DOHH2 (cell line): ENCODE measurements around the gene NFIB.

Source experiments
- CTCF ChIP-seq: fragments of 200-600 bp; sonication (generic); IDR thresholded peaks from one replicate; pipeline ENCODE4 v1.5.1; 2014; ENCODE audit warnings: antibody characterized with exemption, mild to moderate bottlenecking, low read depth, low read length; ENCODE audit not compliant: poor library complexity, severe bottlenecking
- EZH2phosphoT487 ChIP-seq: fragments of 200-600 bp; sonication (generic); IDR thresholded peaks from 2 replicates; pipeline ENCODE4 v1.6.1; 2017; ENCODE audit warnings: borderline replicate concordance, mild to moderate bottlenecking, antibody characterized with exemption, low read length, moderate library complexity, mixed read lengths

GRCh38 chr9:14207352-14207995 lies 106.5 kb downstream of the NFIB start:
- TF ChIP-seq CTCF (no peak), EZH2phosphoT487 (no peak)
